PC-3 (cell line): ENCODE results near the gene PGF. TPM values are rescaled to one million over a fixed set of nuclear protein-coding genes. Genes with fewer than 3 reads are reported as not detected.
A peak's percentile ranks its signal among the peaks of the same experiment; 100 is the strongest.

Source experiments
- ATAC-seq: fragments of 200-7000 bp; cut with Tn5 transposase; 2 replicates; pipeline ENCODE4 v1.9.1; 2020; ENCODE audit warnings: mild to moderate bottlenecking, moderate library complexity
- BruUV-seq: library from RNA; stranded (reverse); fragments of 400-500 nt; replicated peaks from 2 replicates; lab custom pipeline; 2021; lab: Mats Ljungman, UMichigan
- CTCF ChIA-PET: fragments of 300-600 bp; sonication (Branson Sonifier 250); formaldehyde crosslinking; loops from one replicate; lab custom pipeline; 2022; ENCODE audit warnings: antibody characterized with exemption; lab: Charles Lee
- POLR2A ChIA-PET: fragments of 300-600 bp; sonication (Branson Sonifier 250); formaldehyde crosslinking; loops from one replicate; lab custom pipeline; 2022; ENCODE audit warnings: antibody characterized with exemption; ENCODE audit not compliant: unreplicated experiment; lab: Charles Lee
- DNase-seq: peaks from one replicate; pipeline ENCODE4 v3.0.0-alpha.2; 2015
- H2AFZ ChIP-seq: fragments of 300-600 bp; sonication (generic); 2 replicates; pipeline ENCODE4 v1.6.0; 2016; ENCODE audit warnings: antibody characterized with exemption, low read length
- H3F3A ChIP-seq: fragments of 300-600 bp; sonication (generic); one replicate; pipeline ENCODE4 v1.6.0; 2017; ENCODE audit warnings: antibody characterized with exemption, low read length, control low read depth, mild to moderate bottlenecking; ENCODE audit not compliant: unreplicated experiment
- H3K27ac ChIP-seq: fragments of 300-600 bp; sonication (generic); 2 replicates; pipeline ENCODE4 v1.5.1; 2016; ENCODE audit warnings: mild to moderate bottlenecking, low read length
- H3K27me3 ChIP-seq: fragments of 300-600 bp; sonication (generic); 2 replicates; pipeline ENCODE4 v1.6.1; 2016; ENCODE audit warnings: low read length, mixed read lengths
- H3K36me3 ChIP-seq: fragments of 300-600 bp; sonication (generic); 2 replicates; pipeline ENCODE4 v1.6.1; 2016; ENCODE audit warnings: low read depth, mixed run types, low read length, mixed read lengths
- H3K4me1 ChIP-seq: fragments of 300-600 bp; sonication (generic); 2 replicates; pipeline ENCODE4 v1.5.1; 2016; ENCODE audit warnings: low read length; ENCODE audit not compliant: insufficient read depth
- H3K4me2 ChIP-seq: fragments of 300-600 bp; sonication (generic); 2 replicates; pipeline ENCODE4 v1.6.0; 2016; ENCODE audit warnings: low read length
- H3K4me3 ChIP-seq: fragments of 300-600 bp; sonication (generic); 2 replicates; pipeline ENCODE4 v1.5.1; 2016; ENCODE audit warnings: mild to moderate bottlenecking, low read length, mixed read lengths
- H3K79me2 ChIP-seq: fragments of 300-600 bp; sonication (generic); 2 replicates; pipeline ENCODE4 v1.6.1; 2017; ENCODE audit warnings: low read length, mixed read lengths
- H3K9ac ChIP-seq: fragments of 300-600 bp; sonication (generic); 2 replicates; pipeline ENCODE4 v1.6.0; 2016; ENCODE audit warnings: mild to moderate bottlenecking, low read length
- H3K9me2 ChIP-seq: fragments of 300-600 bp; sonication (generic); replicated peaks from 2 replicates; pipeline ENCODE4 v1.6.1; 2016; ENCODE audit warnings: mixed run types, low read length, mixed read lengths
- H3K9me3 ChIP-seq: fragments of 300-600 bp; sonication (generic); 2 replicates; pipeline ENCODE4 v1.6.1; 2016; ENCODE audit warnings: low read length, mixed read lengths
- H4K20me1 ChIP-seq: fragments of 300-600 bp; sonication (generic); 2 replicates; pipeline ENCODE4 v1.6.1; 2016; ENCODE audit warnings: low read length, mixed read lengths
- EZH2 ChIP-seq: fragments of 300-600 bp; sonication (generic); IDR thresholded peaks from one replicate; pipeline ENCODE4 v1.6.1; 2017; ENCODE audit warnings: antibody characterized with exemption, mild to moderate bottlenecking, low read length; ENCODE audit not compliant: unreplicated experiment
- EZH2phosphoT487 ChIP-seq: fragments of 300-600 bp; sonication (generic); IDR thresholded peaks from 2 replicates; pipeline ENCODE4 v1.6.1; 2018; ENCODE audit warnings: mild to moderate bottlenecking, antibody characterized with exemption, low read length, borderline replicate concordance
- intact Hi-C: fragments of 100-400 bp; cut with micrococcal nuclease; formaldehyde crosslinking; loops from 2 replicates; pipeline ENCODE4 v1.9.0; 2023
- total RNA-seq: library from RNA; depleted of rRNA; stranded (reverse); fragments of >200 nt; gene quantifications from 2 replicates; pipeline ENCODE4 v1.2.3, GENCODE V29; 2014
- TF ChIP-seq, protein P1 (sequence below): fragments of 300-600 bp; sonication (generic); conservative IDR thresholded peaks from 2 replicates; pipeline ENCODE4 v1.5.1; 2017; ENCODE audit warnings: antibody characterized with exemption, low read depth, mild to moderate bottlenecking, low read length

The PGF gene
- total RNA-seq, 1 experiment from 2014 or later: 0.26 TPM

DNA sequence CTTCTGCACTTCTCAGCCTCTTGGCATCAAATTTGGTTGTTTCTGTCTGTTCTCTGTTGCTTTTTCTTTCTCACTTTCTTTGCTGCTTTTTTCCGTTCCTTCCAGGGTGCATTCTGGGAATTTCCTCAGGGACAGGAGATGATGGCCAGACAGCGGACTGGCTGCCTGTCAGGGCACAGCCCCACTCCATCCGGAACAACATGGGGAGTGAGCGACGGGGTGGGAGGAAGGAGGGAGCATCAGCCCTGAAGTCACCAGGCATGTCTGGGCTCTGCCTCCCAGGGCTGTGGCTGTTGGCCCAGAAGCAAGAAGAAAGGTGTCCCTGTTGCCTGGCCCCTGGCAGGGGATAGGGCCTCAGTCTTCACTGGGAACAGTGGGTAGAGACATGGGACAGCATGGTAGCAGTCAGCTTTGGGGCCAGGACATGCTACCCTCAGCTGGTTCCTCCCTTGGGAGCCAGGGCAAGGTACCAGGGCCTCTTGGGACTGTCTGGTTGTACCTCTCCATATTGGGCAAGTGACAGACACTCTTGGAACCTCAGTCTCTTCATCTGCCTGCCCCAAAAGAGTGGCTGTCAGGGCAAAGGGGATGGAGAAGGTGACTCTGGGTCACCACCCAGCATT, 8.6 kb downstream of the PGF start:
- Histone ChIP-seq H3K4me3 (peak overlapping the region; percentile 6; the same call in 1 of the 2 replicates), H3K4me1 (peaks cover 15% of the 10 kb centered on the region), H3K27me3 (no peaks in the 10 kb centered on the region), H3F3A (no peaks in the 10 kb centered on the region), H3K4me2 (peak overlapping the region; percentile 65), H4K20me1 (no peaks in the 10 kb centered on the region), H3K27ac (no peak overlapping the region), H2AFZ (peak overlapping the region; percentile 18), H3K79me2 (no peaks in the 10 kb centered on the region), H3K9me2 (no peaks in the 10 kb centered on the region), H3K36me3 (no peaks in the 10 kb centered on the region), H3K9ac (no peak overlapping the region), H3K9me3 (no peaks in the 10 kb centered on the region)
- no peak for TF ChIP-seq EZH2phosphoT487
- no peak for TF ChIP-seq EZH2
- TF ChIP-seq, protein P1, sequence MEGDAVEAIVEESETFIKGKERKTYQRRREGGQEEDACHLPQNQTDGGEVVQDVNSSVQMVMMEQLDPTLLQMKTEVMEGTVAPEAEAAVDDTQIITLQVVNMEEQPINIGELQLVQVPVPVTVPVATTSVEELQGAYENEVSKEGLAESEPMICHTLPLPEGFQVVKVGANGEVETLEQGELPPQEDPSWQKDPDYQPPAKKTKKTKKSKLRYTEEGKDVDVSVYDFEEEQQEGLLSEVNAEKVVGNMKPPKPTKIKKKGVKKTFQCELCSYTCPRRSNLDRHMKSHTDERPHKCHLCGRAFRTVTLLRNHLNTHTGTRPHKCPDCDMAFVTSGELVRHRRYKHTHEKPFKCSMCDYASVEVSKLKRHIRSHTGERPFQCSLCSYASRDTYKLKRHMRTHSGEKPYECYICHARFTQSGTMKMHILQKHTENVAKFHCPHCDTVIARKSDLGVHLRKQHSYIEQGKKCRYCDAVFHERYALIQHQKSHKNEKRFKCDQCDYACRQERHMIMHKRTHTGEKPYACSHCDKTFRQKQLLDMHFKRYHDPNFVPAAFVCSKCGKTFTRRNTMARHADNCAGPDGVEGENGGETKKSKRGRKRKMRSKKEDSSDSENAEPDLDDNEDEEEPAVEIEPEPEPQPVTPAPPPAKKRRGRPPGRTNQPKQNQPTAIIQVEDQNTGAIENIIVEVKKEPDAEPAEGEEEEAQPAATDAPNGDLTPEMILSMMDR: no peak
- DNase-seq (no peak), ATAC-seq (no peak)
- ChIA-PET POLR2A (interaction anchor here (0.6 kb wide), 1 partner anchor 53 kb away, joined by 4 read pairs; no protein-coding TSS in a partner anchor), CTCF (no interaction called here)
- intact Hi-C loops: loop anchor here (2.0 to 10.0 kb wide), 2 partner anchors 56 to 138 kb away; partner anchors contain the start of gene EIF2B2
- no TSS peak for BruUV-seq

DNA sequence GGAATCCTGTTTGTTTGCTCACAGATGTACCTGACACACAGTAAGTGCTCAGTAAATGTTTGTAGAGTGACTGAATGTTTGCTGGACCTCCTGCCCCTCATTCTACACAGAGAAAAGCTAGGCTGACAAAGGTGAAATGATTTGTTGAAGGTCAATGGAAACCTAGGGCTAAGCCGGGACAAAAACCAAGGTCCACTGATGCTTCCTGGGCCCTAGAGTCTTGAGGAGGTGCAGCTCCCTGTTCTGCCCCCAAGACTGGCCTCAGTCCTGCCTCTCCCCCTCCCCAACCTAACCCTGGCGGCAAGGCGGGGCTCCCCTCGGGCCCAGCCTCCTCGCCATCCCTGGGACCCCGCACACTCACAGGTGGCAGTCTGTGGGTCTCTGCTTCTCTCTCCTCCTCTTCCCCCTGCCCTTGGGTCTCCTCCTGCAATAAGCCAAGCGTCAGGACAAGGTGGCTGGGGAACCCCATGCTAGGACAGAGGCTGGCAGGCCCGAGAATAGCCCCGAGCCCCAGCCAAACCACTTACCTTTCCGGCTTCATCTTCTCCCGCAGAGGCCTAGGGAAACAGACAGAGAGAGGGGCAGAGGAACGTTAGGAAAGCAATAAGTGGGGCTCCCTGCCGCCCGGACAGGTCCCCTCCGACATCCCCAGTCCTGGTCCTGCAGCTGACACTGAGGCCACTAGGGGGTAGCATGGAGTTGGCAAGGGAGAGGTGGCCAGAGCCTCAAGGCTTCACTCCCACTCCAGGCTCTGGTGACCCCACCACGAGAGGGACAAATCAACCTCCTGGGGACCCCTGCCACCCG, 9.3 kb downstream of the PGF start:
- Histone ChIP-seq H3K36me3 (no peaks in the 10 kb centered on the region), H3K27ac (peak overlapping the region; percentile 71), H3F3A (no peaks in the 10 kb centered on the region), H3K27me3 (no peaks in the 10 kb centered on the region), H3K4me3 (peak overlapping the region; percentile 6; the same call in 1 of the 2 replicates), H3K79me2 (no peaks in the 10 kb centered on the region), H3K9me3 (no peaks in the 10 kb centered on the region), H4K20me1 (no peaks in the 10 kb centered on the region), H3K9me2 (no peaks in the 10 kb centered on the region), H2AFZ (peak overlapping the region; percentile 18), H3K9ac (no peak overlapping the region), H3K4me2 (peak overlapping the region; percentile 65), H3K4me1 (peaks cover 15% of the 10 kb centered on the region)
- ChIA-PET POLR2A (interaction anchor here (0.6 kb wide), 2 partner anchors 24 to 455 kb away, joined by 3 to 5 read pairs; no protein-coding TSS in a partner anchor), CTCF (interaction anchor here (0.5 to 1.2 kb wide), 7 partner anchors 23 to 123 kb away, joined by 3 to 7 read pairs (median 3); partner anchors contain the start of genes RPS6KL1 and ZC2HC1C)
- TF ChIP-seq, protein P1: peak; percentile 95
- no peak for TF ChIP-seq EZH2
- DNase-seq (peak; percentile 85), ATAC-seq (peak; percentile 87)
- BruUV-seq: no TSS peak
- intact Hi-C loops: loop anchor here (2.0 to 10.0 kb wide), 3 partner anchors 43 to 139 kb away; partner anchors contain the start of gene EIF2B2
